ENCODE results near the gene IL5. TPM values are rescaled to one million over a fixed set of nuclear protein-coding genes. Genes with fewer than 3 reads are reported as not detected.
"Not testable (repeated sequence)": the region's sequence is repeated elsewhere in the genome, so short reads cannot be mapped to it uniquely, and the experiment has no call there.

Gene IL5
- total RNA-seq (not detected), polyA plus RNA-seq (not detected)

GRCh38 chr5:132543472-132544201 is at the start of gene IL5:
TSS of gene IL5 (minus strand) at chr5:132543522. CDS start at chr5:132543478, 44 bp downstream.
- Mint-ChIP-seq H3K36me3 (no peaks in the 10 kb centered on the region), H3K4me1 (no peaks in the 10 kb centered on the region), H3K9me3 (peaks cover 0 to under 1% (median 0%) of the 10 kb centered on the region in 7 donors), H3K27me3 (peaks cover 36% of the 10 kb centered on the region), H3K4me3 (no peak within 1 kb of the TSS), H3K27ac (no peak within 1 kb of the TSS)
- Histone ChIP-seq H3K27me3 (ENCODE audit: control insufficient read depth, insufficient read depth, low read length) (no peaks in the 10 kb centered on the region), H3K36me3 (ENCODE audit: control insufficient read depth, insufficient read depth, low read length) (no peaks in the 10 kb centered on the region), H3K4me3 (ENCODE audit: low read depth, low read length) (no peak within 1 kb of the TSS), H3K27ac (ENCODE audit: insufficient read depth, low read length, poor library complexity, severe bottlenecking) (no peak within 1 kb of the TSS), H3K4me1 (ENCODE audit: control insufficient read depth, insufficient read depth, low read length, poor library complexity, severe bottlenecking) (no peaks in the 10 kb centered on the region), H3K9me3 (ENCODE audit: control insufficient read depth in 2 of 2, low read length in 2 of 2) (no peaks in the 10 kb centered on the region)
- DNase-seq (no peak), ATAC-seq (ENCODE audit: low read depth in 2 of 2) (no peak)

GRCh38 chr5:132592521-132592920 is 49.2 kb upstream of the IL5 start:
- Histone ChIP-seq H3K36me3 (ENCODE audit: control insufficient read depth, insufficient read depth, low read length) (peaks cover 68% of the 10 kb centered on the region), H3K27me3 (ENCODE audit: control insufficient read depth, insufficient read depth, low read length) (no peaks in the 10 kb centered on the region), H3K4me1 (ENCODE audit: control insufficient read depth, insufficient read depth, low read length, poor library complexity, severe bottlenecking) (no peaks in the 10 kb centered on the region), H3K27ac (ENCODE audit: insufficient read depth, low read length, poor library complexity, severe bottlenecking) (no peak overlapping the region), H3K4me3 (ENCODE audit: low read depth, low read length) (no peak overlapping the region), H3K9me3 (ENCODE audit: control insufficient read depth in 2 of 2, low read length in 2 of 2) (no peaks in the 10 kb centered on the region)
- Mint-ChIP-seq H3K4me3 (no peak overlapping the region), H3K27me3 (no peaks in the 10 kb centered on the region), H3K4me1 (peaks cover 0 to 8% (median 3%) of the 10 kb centered on the region in 4 donors), H3K9me3 (no peaks in the 10 kb centered on the region), H3K27ac (peak overlapping the region in 1 of 3 donors; percentile 4), H3K36me3 (peaks cover 61% of the 10 kb centered on the region)
- DNase-seq = no peak
- ATAC-seq (ENCODE audit: low read depth in 2 of 2) = no peak

DNA sequence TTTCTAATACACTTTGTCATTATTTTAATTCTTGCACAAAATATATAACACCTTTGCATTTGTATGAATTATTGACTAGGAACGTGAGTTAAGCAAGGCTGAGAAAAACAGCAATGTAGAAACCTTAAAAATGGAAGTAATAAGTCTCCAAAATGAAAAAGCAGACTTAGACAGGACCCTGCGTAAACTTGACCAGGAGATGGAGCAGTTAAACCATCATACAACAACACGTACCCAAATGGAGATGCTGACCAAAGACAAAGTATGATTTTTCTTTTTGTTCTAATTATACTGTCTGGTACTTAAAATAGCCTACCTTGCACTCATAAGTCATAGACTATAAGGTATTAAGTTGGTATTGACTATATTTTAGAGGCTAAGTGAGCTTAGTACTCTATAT is 47.8 kb upstream of the IL5 start:
- H3K4me1 Mint-ChIP-seq = peaks cover 0 to 8% (median 2%) of the 10 kb centered on the region in 4 donors

DNA sequence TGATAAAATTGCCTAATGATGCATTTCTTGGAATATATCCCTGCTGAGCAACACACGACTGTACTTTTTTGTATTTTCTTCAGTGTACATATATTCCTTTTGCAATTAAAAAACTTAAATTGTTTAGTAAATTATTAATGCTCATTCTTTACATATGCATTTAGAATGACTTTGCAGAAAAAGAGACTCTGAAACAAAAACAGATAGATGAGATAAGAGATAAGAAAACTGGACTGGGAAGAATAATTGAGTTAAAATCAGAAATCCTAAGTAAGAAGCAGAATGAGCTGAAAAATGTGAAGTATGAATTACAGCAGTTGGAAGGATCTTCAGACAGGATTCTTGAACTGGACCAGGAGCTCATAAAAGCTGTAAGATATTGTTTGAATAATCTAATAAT is 46.1 kb upstream of the IL5 start:
- Mint-ChIP-seq H3K27ac (no peak overlapping the region), H3K4me3 (no peak overlapping the region), H3K4me1 (peaks cover 0 to 8% (median 2%) of the 10 kb centered on the region in 4 donors), H3K36me3 (peaks cover 50% of the 10 kb centered on the region), H3K27me3 (no peaks in the 10 kb centered on the region), H3K9me3 (no peaks in the 10 kb centered on the region)
- Histone ChIP-seq H3K4me3 (ENCODE audit: low read depth, low read length) (no peak overlapping the region), H3K9me3 (ENCODE audit: control insufficient read depth in 2 of 2, low read length in 2 of 2) (no peaks in the 10 kb centered on the region), H3K36me3 (ENCODE audit: control insufficient read depth, insufficient read depth, low read length) (peaks cover 55% of the 10 kb centered on the region), H3K4me1 (ENCODE audit: control insufficient read depth, insufficient read depth, low read length, poor library complexity, severe bottlenecking) (no peaks in the 10 kb centered on the region), H3K27me3 (ENCODE audit: control insufficient read depth, insufficient read depth, low read length) (no peaks in the 10 kb centered on the region), H3K27ac (ENCODE audit: insufficient read depth, low read length, poor library complexity, severe bottlenecking) (no peak overlapping the region)
- ATAC-seq (ENCODE audit: low read depth in 2 of 2) (no peak), DNase-seq (no peak)

More for the DNA sequence above, 47.8 kb upstream of the IL5 start:
- H3K36me3 ChIP-seq (ENCODE audit: control insufficient read depth, insufficient read depth, low read length) = peaks cover 64% of the 10 kb centered on the region
- no peaks in the 10 kb centered on the region for H3K9me3 ChIP-seq (ENCODE audit: control insufficient read depth in 2 of 2, low read length in 2 of 2)
- no peaks in the 10 kb centered on the region for H3K27me3 Mint-ChIP-seq
- no peak overlapping the region for H3K27ac ChIP-seq (ENCODE audit: insufficient read depth, low read length, poor library complexity, severe bottlenecking)
- H3K4me1 ChIP-seq (ENCODE audit: control insufficient read depth, insufficient read depth, low read length, poor library complexity, severe bottlenecking) = no peaks in the 10 kb centered on the region
- no peak overlapping the region for H3K4me3 Mint-ChIP-seq
- H3K36me3 Mint-ChIP-seq = peaks cover 54% of the 10 kb centered on the region
- DNase-seq (peak in 1 of 3 donors; percentile 14), ATAC-seq (ENCODE audit: low read depth in 2 of 2) (no peak)
- peak overlapping the region in 1 of 3 donors; percentile 57 for H3K27ac Mint-ChIP-seq
- H3K4me3 ChIP-seq (ENCODE audit: low read depth, low read length) = no peak overlapping the region
- H3K9me3 Mint-ChIP-seq = no peaks in the 10 kb centered on the region
- H3K27me3 ChIP-seq (ENCODE audit: control insufficient read depth, insufficient read depth, low read length) = no peaks in the 10 kb centered on the region

DNA sequence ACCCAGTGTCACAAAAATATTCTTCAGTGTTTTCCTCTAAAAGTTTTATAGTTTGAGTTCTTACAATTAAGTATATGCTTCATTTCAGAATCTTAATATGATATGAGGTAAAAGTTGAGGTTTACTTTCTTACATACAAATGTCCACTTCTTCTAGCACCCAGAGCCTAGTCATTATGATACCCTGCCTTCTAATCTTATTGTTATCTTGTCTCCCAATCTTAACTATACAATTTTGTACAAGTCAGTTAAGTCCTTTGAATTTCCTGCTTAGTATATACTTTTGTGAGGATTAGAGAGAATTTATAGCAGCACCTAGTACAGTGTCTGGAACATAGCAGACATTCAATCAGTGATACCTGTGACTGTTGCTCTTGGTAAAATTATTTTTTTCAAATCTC is 42.7 kb upstream of the IL5 start:
- Histone ChIP-seq H3K36me3 (ENCODE audit: control insufficient read depth, insufficient read depth, low read length) (peaks cover 57% of the 10 kb centered on the region), H3K4me1 (ENCODE audit: control insufficient read depth, insufficient read depth, low read length, poor library complexity, severe bottlenecking) (no peaks in the 10 kb centered on the region), H3K4me3 (ENCODE audit: low read depth, low read length) (no peak overlapping the region), H3K27me3 (ENCODE audit: control insufficient read depth, insufficient read depth, low read length) (no peaks in the 10 kb centered on the region), H3K9me3 (ENCODE audit: control insufficient read depth in 2 of 2, low read length in 2 of 2) (no peaks in the 10 kb centered on the region), H3K27ac (ENCODE audit: insufficient read depth, low read length, poor library complexity, severe bottlenecking) (no peak overlapping the region)
- no peaks in the 10 kb centered on the region for H3K27me3 Mint-ChIP-seq
- H3K27ac Mint-ChIP-seq = no peak overlapping the region
- peaks cover 3 to 14% (median 7%) of the 10 kb centered on the region in 4 donors for H3K4me1 Mint-ChIP-seq
- H3K4me3 Mint-ChIP-seq = no peak overlapping the region
- H3K36me3 Mint-ChIP-seq = peaks cover 56% of the 10 kb centered on the region
- DNase-seq = no peak
- ATAC-seq (ENCODE audit: low read depth in 2 of 2) = no peak
- H3K9me3 Mint-ChIP-seq = peaks cover 0 to 2% (median 0%) of the 10 kb centered on the region in 7 donors

DNA sequence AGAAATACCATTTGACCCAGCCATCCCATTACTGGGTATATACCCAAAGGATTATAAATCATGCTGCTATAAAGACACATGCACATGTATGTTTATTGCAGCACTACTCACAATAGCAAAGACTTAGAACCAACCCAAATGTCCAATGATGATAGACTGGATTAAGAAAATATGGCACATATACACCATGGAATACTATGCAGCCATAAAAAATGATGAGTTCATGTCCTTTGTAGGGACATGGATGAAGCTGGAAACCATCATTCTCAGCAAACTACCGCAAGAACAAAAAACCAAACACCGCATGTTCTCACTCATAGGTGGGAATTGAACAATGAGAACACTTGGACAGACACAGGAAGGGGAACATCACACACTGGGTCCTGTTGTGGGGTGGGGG is 41.2 kb upstream of the IL5 start:
- H3K27ac Mint-ChIP-seq; H3K27me3 Mint-ChIP-seq; H3K27me3 ChIP-seq (ENCODE audit: control insufficient read depth, insufficient read depth, low read length); H3K4me1 ChIP-seq (ENCODE audit: control insufficient read depth, insufficient read depth, low read length, poor library complexity, severe bottlenecking); DNase-seq; H3K9me3 Mint-ChIP-seq; ATAC-seq (ENCODE audit: low read depth in 2 of 2); H3K9me3 ChIP-seq (ENCODE audit: control insufficient read depth in 2 of 2, low read length in 2 of 2); H3K4me3 Mint-ChIP-seq; H3K27ac ChIP-seq (ENCODE audit: insufficient read depth, low read length, poor library complexity, severe bottlenecking); H3K4me3 ChIP-seq (ENCODE audit: low read depth, low read length): not testable (repeated sequence)
- Mint-ChIP-seq H3K4me1 (peaks cover 3 to 13% (median 5%) of the 10 kb centered on the region in 4 donors), H3K36me3 (peaks cover 46% of the 10 kb centered on the region)
- peaks cover 50% of the 10 kb centered on the region for H3K36me3 ChIP-seq (ENCODE audit: control insufficient read depth, insufficient read depth, low read length)

- Histone ChIP-seq H3K36me3 (ENCODE audit: control insufficient read depth, insufficient read depth, low read length) (peaks cover 53% of the 10 kb centered on the region), H3K27me3 (ENCODE audit: control insufficient read depth, insufficient read depth, low read length) (no peaks in the 10 kb centered on the region), H3K4me3 (ENCODE audit: low read depth, low read length) (no peak overlapping the region), H3K27ac (ENCODE audit: insufficient read depth, low read length, poor library complexity, severe bottlenecking) (no peak overlapping the region), H3K4me1 (ENCODE audit: control insufficient read depth, insufficient read depth, low read length, poor library complexity, severe bottlenecking) (no peaks in the 10 kb centered on the region), H3K9me3 (ENCODE audit: control insufficient read depth in 2 of 2, low read length in 2 of 2) (no peaks in the 10 kb centered on the region)
- no peaks in the 10 kb centered on the region for H3K27me3 Mint-ChIP-seq
- peaks cover 6 to 15% (median 13%) of the 10 kb centered on the region in 4 donors for H3K4me1 Mint-ChIP-seq
- H3K4me3 Mint-ChIP-seq = peak overlapping the region in 1 of 4 donors; percentile 36
- no peak for ATAC-seq (ENCODE audit: low read depth in 2 of 2)
- no peaks in the 10 kb centered on the region for H3K9me3 Mint-ChIP-seq
- H3K36me3 Mint-ChIP-seq = peaks cover 53% of the 10 kb centered on the region
- no peak for DNase-seq
- no peak overlapping the region for H3K27ac Mint-ChIP-seq
Measured at GRCh38 chr5:132576123-132576522, 32.8 kb upstream of the IL5 start.

DNA sequence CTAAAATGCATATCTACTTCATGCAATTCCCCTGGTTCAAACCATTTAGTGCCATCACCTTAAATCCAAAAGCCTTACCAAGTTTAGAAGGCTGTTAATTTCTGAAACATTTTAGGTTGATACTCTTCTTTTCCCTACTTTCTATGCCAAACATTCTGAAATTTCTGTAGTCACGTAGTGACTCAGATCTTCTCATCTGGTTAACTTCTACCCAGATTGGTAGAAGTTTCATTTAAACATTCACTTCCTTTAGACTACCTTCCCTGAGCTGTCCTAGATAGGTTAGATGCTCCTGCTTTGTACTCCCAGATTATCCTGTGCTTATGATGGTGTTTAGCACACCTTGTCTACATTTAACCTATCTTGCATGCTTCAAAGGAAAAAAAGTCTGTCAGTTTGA is 23.3 kb upstream of the IL5 start:
- Histone ChIP-seq H3K4me3 (ENCODE audit: low read depth, low read length) (no peak overlapping the region), H3K27me3 (ENCODE audit: control insufficient read depth, insufficient read depth, low read length) (no peaks in the 10 kb centered on the region), H3K27ac (ENCODE audit: insufficient read depth, low read length, poor library complexity, severe bottlenecking) (no peak overlapping the region), H3K9me3 (ENCODE audit: control insufficient read depth in 2 of 2, low read length in 2 of 2) (peaks cover 10 to 20% of the 10 kb centered on the region in 2 experiments), H3K4me1 (ENCODE audit: control insufficient read depth, insufficient read depth, low read length, poor library complexity, severe bottlenecking) (no peaks in the 10 kb centered on the region), H3K36me3 (ENCODE audit: control insufficient read depth, insufficient read depth, low read length) (peaks cover 47% of the 10 kb centered on the region)
- ATAC-seq (ENCODE audit: low read depth in 2 of 2) (no peak), DNase-seq (no peak)
- Mint-ChIP-seq H3K27ac (no peak overlapping the region), H3K4me1 (peaks cover 0 to 27% (median 22%) of the 10 kb centered on the region in 4 donors), H3K4me3 (no peak overlapping the region), H3K36me3 (peaks cover 34% of the 10 kb centered on the region), H3K27me3 (no peaks in the 10 kb centered on the region), H3K9me3 (peaks cover 0 to 7% (median 5%) of the 10 kb centered on the region in 7 donors)
